Neural cell (in vitro differentiated cells): ENCODE measurements around the gene KIF22. TPM values are rescaled to one million over a fixed set of nuclear protein-coding genes. Genes with fewer than 3 reads are reported as not detected.

Experiments
- H2AFZ ChIP-seq: fragments of 200-600, 300-800 bp; sonication (generic), shearing (Covaris generic); 2 replicates; pipeline ENCODE4 v1.6.0; 2014; ENCODE audit warnings: low read depth, mild to moderate bottlenecking, antibody characterized with exemption, low read length, moderate library complexity
- H3F3A ChIP-seq: fragments of 200-600 bp; shearing (Covaris generic); 2 replicates; pipeline ENCODE4 v1.6.1; 2016; ENCODE audit warnings: mild to moderate bottlenecking, moderate library complexity, mixed read lengths, antibody characterized with exemption, low read length; ENCODE audit not compliant: insufficient read depth, poor library complexity, severe bottlenecking
- H3K27ac ChIP-seq: fragments of 200-600, 300-800 bp; sonication (generic), shearing (Covaris generic); 2 replicates; pipeline ENCODE4 v1.5.1; 2014; ENCODE audit warnings: mild to moderate bottlenecking, low read length, moderate library complexity
- H3K27me3 ChIP-seq: fragments of 300-800, 200-600 bp; sonication (generic), shearing (Covaris generic); 2 replicates; pipeline ENCODE4 v1.6.0; 2014; ENCODE audit warnings: mild to moderate bottlenecking, low read depth, low read length, moderate library complexity; ENCODE audit not compliant: insufficient read depth
- H3K36me3 ChIP-seq: fragments of 300-800, 200-600 bp; sonication (generic), shearing (Covaris generic); 2 replicates; pipeline ENCODE4 v1.5.1; 2014; ENCODE audit warnings: mild to moderate bottlenecking, antibody characterized with exemption, low read length, moderate library complexity; ENCODE audit not compliant: insufficient read depth
- H3K4me2 ChIP-seq: fragments of 300-800, 200-600 bp; sonication (generic), shearing (Covaris generic); 2 replicates; pipeline ENCODE4 v1.6.0; 2014; ENCODE audit warnings: mild to moderate bottlenecking, low read length
- H3K4me3 ChIP-seq: fragments of 300-800, 200-600 bp; sonication (generic), shearing (Covaris generic); 2 replicates; pipeline ENCODE4 v1.5.1; 2014; ENCODE audit warnings: mild to moderate bottlenecking, low read length, moderate library complexity
- H3K79me2 ChIP-seq: fragments of 200-600 bp; shearing (Covaris generic); replicated peaks from 2 replicates; pipeline ENCODE4 v1.6.0; 2014; ENCODE audit warnings: mild to moderate bottlenecking, low read length, moderate library complexity; ENCODE audit not compliant: insufficient read depth
- H3K9ac ChIP-seq: fragments of 300-800, 200-600 bp; sonication (generic), shearing (Covaris generic); 2 replicates; pipeline ENCODE4 v1.6.1; 2016; ENCODE audit warnings: mild to moderate bottlenecking, low read length, mixed read lengths
- H3K9me2 ChIP-seq: fragments of 200-600 bp; shearing (Covaris generic); 2 replicates; pipeline ENCODE4 v1.6.1; 2016; ENCODE audit warnings: mild to moderate bottlenecking, low read length, mixed read lengths; ENCODE audit not compliant: insufficient read depth
- H3K9me3 ChIP-seq: fragments of 200-600, 300-800 bp; sonication (generic), shearing (Covaris generic); 2 replicates; pipeline ENCODE4 v1.6.1; 2016; ENCODE audit warnings: mild to moderate bottlenecking, mixed run types, low read length, moderate library complexity, mixed read lengths
- H4K20me1 ChIP-seq: fragments of 200-600 bp; shearing (Covaris generic); 2 replicates; pipeline ENCODE4 v1.6.1; 2016; ENCODE audit warnings: mild to moderate bottlenecking, mixed run types; ENCODE audit not compliant: insufficient read depth
- CTCF ChIP-seq: fragments of 450-650 bp; IDR thresholded peaks from 2 replicates; pipeline ENCODE4 v1.5.1; 2014; ENCODE audit warnings: antibody characterized with exemption, mild to moderate bottlenecking, moderate library complexity; ENCODE audit not compliant: poor library complexity, severe bottlenecking
- EP300 ChIP-seq: fragments of 450-650 bp; conservative IDR thresholded peaks from 2 replicates; pipeline ENCODE4 v1.6.1; 2014; ENCODE audit warnings: antibody characterized with exemption, mild to moderate bottlenecking, moderate library complexity; ENCODE audit not compliant: poor library complexity, severe bottlenecking
- EZH2 ChIP-seq: fragments of 200-600, 300-800 bp; shearing (Covaris generic), sonication (generic); IDR thresholded peaks from 2 replicates; pipeline ENCODE4 v1.6.1; 2014; ENCODE audit warnings: antibody characterized with exemption, low read length, borderline replicate concordance, mild to moderate bottlenecking; ENCODE audit not compliant: insufficient read depth, poor library complexity, severe bottlenecking
- MXI1 ChIP-seq: fragments of 450-650 bp; conservative IDR thresholded peaks from 2 replicates; pipeline ENCODE4 v1.6.1; 2014; ENCODE audit warnings: antibody characterized with exemption, mild to moderate bottlenecking; ENCODE audit not compliant: poor library complexity, severe bottlenecking
- POLR2AphosphoS5 ChIP-seq: IDR thresholded peaks from 2 replicates; pipeline ENCODE4 v1.6.1; 2012
- RAD21 ChIP-seq: fragments of 450-650 bp; conservative IDR thresholded peaks from 2 replicates; pipeline ENCODE4 v1.6.1; 2014; ENCODE audit warnings: antibody characterized with exemption, mild to moderate bottlenecking, moderate library complexity
- REST ChIP-seq: IDR thresholded peaks from 2 replicates; pipeline ENCODE4 v1.6.1; 2012; ENCODE audit warnings: borderline replicate concordance
- SMC3 ChIP-seq: fragments of 450-650 bp; conservative IDR thresholded peaks from 2 replicates; pipeline ENCODE4 v1.6.1; 2014; ENCODE audit warnings: antibody characterized with exemption, mild to moderate bottlenecking, moderate library complexity; ENCODE audit not compliant: poor library complexity
- TAF1 ChIP-seq: IDR thresholded peaks from 2 replicates; pipeline ENCODE4 v1.6.1; 2012; ENCODE audit warnings: low read depth
- polyA plus RNA-seq: library from polyadenylated mRNA; depleted of rRNA; stranded (reverse); fragments of >200 nt; gene quantifications from 2 replicates; pipeline ENCODE4 v1.2.3, GENCODE V29; 2014

Gene KIF22
- polyA plus RNA-seq, 1 donor from 2014 or later = 81.1 TPM

DNA sequence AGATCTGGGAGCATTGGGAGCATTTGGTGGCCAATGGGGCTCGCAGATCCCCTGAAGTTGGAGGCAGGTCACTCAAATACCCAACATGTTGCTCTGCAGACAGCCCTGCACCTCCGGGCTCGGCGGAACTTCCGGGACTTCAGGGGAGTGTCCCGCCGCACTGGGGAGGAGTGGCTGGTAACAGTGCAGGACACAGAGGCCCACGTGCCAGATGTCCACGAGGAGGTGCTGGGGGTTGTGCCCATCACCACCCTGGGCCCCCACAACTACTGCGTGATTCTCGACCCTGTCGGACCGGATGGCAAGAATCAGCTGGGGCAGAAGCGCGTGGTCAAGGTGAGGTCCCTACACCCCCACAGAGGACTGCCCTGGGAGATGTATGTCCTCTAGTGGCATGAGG, 46.1 kb downstream of the KIF22 start:
- H3K27me3 ChIP-seq = no peaks in the 10 kb centered on the region
- TF ChIP-seq EZH2 (no peak), REST (no peak), RAD21 (no peak), SMC3 (no peak), MXI1 (no peak), EP300 (no peak), TAF1 (no peak), CTCF (no peak), POLR2AphosphoS5 (no peak)
- H3K4me3 ChIP-seq = no peak overlapping the region
- H3K27ac ChIP-seq = no peak overlapping the region
- H3K79me2 ChIP-seq = no peaks in the 10 kb centered on the region
- no peak overlapping the region for H3K4me2 ChIP-seq
- no peaks in the 10 kb centered on the region for H3K9me2 ChIP-seq
- no peak overlapping the region for H2AFZ ChIP-seq
- H4K20me1 ChIP-seq = no peaks in the 10 kb centered on the region
- no peaks in the 10 kb centered on the region for H3K36me3 ChIP-seq
- no peaks in the 10 kb centered on the region for H3K9me3 ChIP-seq
- no peaks in the 10 kb centered on the region for H3F3A ChIP-seq
- H3K9ac ChIP-seq = no peak overlapping the region

- Histone ChIP-seq H3K27ac (no peak overlapping the region), H3K36me3 (no peaks in the 10 kb centered on the region), H3K79me2 (no peaks in the 10 kb centered on the region), H3K27me3 (no peaks in the 10 kb centered on the region), H2AFZ (no peak overlapping the region), H3K9me3 (no peaks in the 10 kb centered on the region), H3K4me3 (no peak overlapping the region), H3F3A (no peaks in the 10 kb centered on the region), H4K20me1 (no peaks in the 10 kb centered on the region), H3K9me2 (no peaks in the 10 kb centered on the region), H3K9ac (no peak overlapping the region), H3K4me2 (no peak overlapping the region)
- no peak for TF ChIP-seq SMC3
- TF ChIP-seq MXI1 = no peak
- TF ChIP-seq CTCF = no peak
Observed at GRCh38 chr16:29837841-29838240, 47.3 kb downstream of the KIF22 start.
